Measurements from ENCODE around the gene MCUB.

The MCUB gene

GRCh38 chr4:109600431-109600830, 40.4 kb downstream of the MCUB start:
- no peak overlapping the region for H3K4me3 Mint-ChIP-seq
- no peak for DNase-seq

GRCh38 chr4:109601336-109601735, 41.3 kb downstream of the MCUB start:
- Mint-ChIP-seq H3K9me3 (peaks cover 57% of the 10 kb centered on the region), H3K4me1 (no peaks in the 10 kb centered on the region), H3K27me3 (ENCODE audit: low read depth, poor library complexity) (no peaks in the 10 kb centered on the region), H3K4me3 (no peak overlapping the region), H3K27ac (no peak overlapping the region), H3K36me3 (ENCODE audit: low read depth) (peaks cover 24% of the 10 kb centered on the region)
- no peak for TF ChIP-seq CTCF (IDR thresholded peaks at IDR 0.05)
- no peak for DNase-seq

More at GRCh38 chr4:109600431-109600830, 40.4 kb downstream of the MCUB start:
- no peak for TF ChIP-seq CTCF (IDR thresholded peaks at IDR 0.05)
- no peaks in the 10 kb centered on the region for H3K27me3 Mint-ChIP-seq (ENCODE audit: low read depth, poor library complexity)
- no peaks in the 10 kb centered on the region for H3K4me1 Mint-ChIP-seq
- peaks cover 50% of the 10 kb centered on the region for H3K9me3 Mint-ChIP-seq
- H3K27ac Mint-ChIP-seq, result no peak overlapping the region
- peaks cover 21% of the 10 kb centered on the region for H3K36me3 Mint-ChIP-seq (ENCODE audit: low read depth)

GRCh38 chr4:109607976-109608375, 47.9 kb downstream of the MCUB start:
- peaks cover 72% of the 10 kb centered on the region for H3K9me3 Mint-ChIP-seq
- no peaks in the 10 kb centered on the region for H3K4me1 Mint-ChIP-seq
- H3K36me3 Mint-ChIP-seq (ENCODE audit: low read depth), result peaks cover 36% of the 10 kb centered on the region
- H3K27ac Mint-ChIP-seq, result no peak overlapping the region
- no peak for TF ChIP-seq CTCF (IDR thresholded peaks at IDR 0.05)
- H3K27me3 Mint-ChIP-seq (ENCODE audit: low read depth, poor library complexity), result peaks cover 3% of the 10 kb centered on the region
- no peak for DNase-seq
- H3K4me3 Mint-ChIP-seq, result no peak overlapping the region

- H3K4me1 Mint-ChIP-seq, result no peaks in the 10 kb centered on the region
- peaks cover 34% of the 10 kb centered on the region for H3K36me3 Mint-ChIP-seq (ENCODE audit: low read depth)
- TF ChIP-seq CTCF (IDR thresholded peaks at IDR 0.05), result no peak
- no peak overlapping the region for H3K27ac Mint-ChIP-seq
- H3K9me3 Mint-ChIP-seq, result peaks cover 67% of the 10 kb centered on the region
- no peak for DNase-seq
- peaks cover 3% of the 10 kb centered on the region for H3K27me3 Mint-ChIP-seq (ENCODE audit: low read depth, poor library complexity)
- H3K4me3 Mint-ChIP-seq, result no peak overlapping the region
Measured at GRCh38 chr4:109608879-109609278, 48.8 kb downstream of the MCUB start.

- TF ChIP-seq CTCF (IDR thresholded peaks at IDR 0.05), result no peak
- Mint-ChIP-seq H3K27me3 (ENCODE audit: low read depth, poor library complexity) (peaks cover 3% of the 10 kb centered on the region), H3K4me3 (no peak overlapping the region), H3K36me3 (ENCODE audit: low read depth) (peaks cover 34% of the 10 kb centered on the region), H3K9me3 (peaks cover 65% of the 10 kb centered on the region), H3K4me1 (peaks cover 2% of the 10 kb centered on the region), H3K27ac (no peak overlapping the region)
- no peak for DNase-seq
Measured at GRCh38 chr4:109609431-109609830, 49.4 kb downstream of the MCUB start.

- no peak for TF ChIP-seq CTCF (IDR thresholded peaks at IDR 0.05)
- Mint-ChIP-seq H3K4me3 (no peak overlapping the region), H3K27ac (no peak overlapping the region), H3K36me3 (ENCODE audit: low read depth) (peaks cover 25% of the 10 kb centered on the region), H3K27me3 (ENCODE audit: low read depth, poor library complexity) (peaks cover 3% of the 10 kb centered on the region), H3K9me3 (peaks cover 55% of the 10 kb centered on the region), H3K4me1 (peaks cover 9% of the 10 kb centered on the region)
- DNase-seq, result no peak
Measured at GRCh38 chr4:109610489-109610888, 50.4 kb downstream of the MCUB start.

Data from nephron progenitor cell (in vitro differentiated cells).